ENCODE results near the gene ANKS4B. TPM values are rescaled to one million over a fixed set of nuclear protein-coding genes. Genes with fewer than 3 reads are reported as not detected.

Gene ANKS4B
- total and polyA plus RNA-seq, 2 experiments from 2014 or later, result not detected

- peaks cover 8% of the 10 kb centered on the region; the same call in 1 of the 2 replicates for H3K36me3 ChIP-seq (ENCODE audit: low read depth)
- TF ChIP-seq EZH2phosphoT487 (IDR thresholded peaks at IDR 0.05; ENCODE audit: insufficient read depth, low read depth), result no peak
- no peak for TF ChIP-seq EZH2 (IDR thresholded peaks at IDR 0.05; ENCODE audit: insufficient read depth, poor library complexity, severe bottlenecking)
- no peaks in the 10 kb centered on the region for H3K9me3 ChIP-seq (ENCODE audit: low read depth)
- H2AFZ ChIP-seq, result no peak overlapping the region
- no peak overlapping the region for H3K4me2 ChIP-seq (ENCODE audit: unreplicated experiment)
- H3K9ac ChIP-seq, result no peak overlapping the region
- no peaks in the 10 kb centered on the region for H3F3A ChIP-seq (ENCODE audit: insufficient read depth)
- WGBS, 2 experiments (ENCODE audit: low coverage in 1 of 2, low lambda C conversion rate in 2 of 2, missing lambda C conversion rate in 2 of 2), result 79 to 86% methylated on average over 4 of the region's 4 CpGs
- in situ Hi-C loops (cut with MboI), result loop anchor here (10.0 to 25.0 kb wide), 2 partner anchors 108 to 1126 kb away; no protein-coding TSS in a partner anchor
- H3K27me3 ChIP-seq (replicated peaks; ENCODE audit: insufficient read depth), result no peaks in the 10 kb centered on the region
- no peak for DNase-seq
- H3K79me2 ChIP-seq (ENCODE audit: insufficient read depth), result no peaks in the 10 kb centered on the region
- no peak overlapping the region for H3K27ac ChIP-seq
- H4K20me1 ChIP-seq (ENCODE audit: insufficient read depth), result no peaks in the 10 kb centered on the region
- H3K4me1 ChIP-seq (ENCODE audit: insufficient read depth), result peaks cover 4% of the 10 kb centered on the region
- H3K4me3 ChIP-seq, result no peak overlapping the region
- H3K9me2 ChIP-seq (ENCODE audit: insufficient read depth), result no peaks in the 10 kb centered on the region
Measured at GRCh38 chr16:21186326-21186691, 47.2 kb upstream of the ANKS4B start.

- no peak for DNase-seq
- H3K9ac ChIP-seq, result no peak overlapping the region
- H3F3A ChIP-seq (ENCODE audit: insufficient read depth), result peaks cover 2% of the 10 kb centered on the region; the same call in 1 of the 2 replicates
- H3K27me3 ChIP-seq (replicated peaks; ENCODE audit: insufficient read depth), result 0 out of 2 replicates have a peak, but pooled peaks cover 7% of the 10 kb centered on the region
- H3K4me1 ChIP-seq (ENCODE audit: insufficient read depth), result peaks cover 4% of the 10 kb centered on the region
- no peaks in the 10 kb centered on the region for H3K36me3 ChIP-seq (ENCODE audit: low read depth)
- in situ Hi-C loops (cut with MboI), result loop anchor here (10.0 to 25.0 kb wide), 2 partner anchors 105 to 1123 kb away; no protein-coding TSS in a partner anchor
- no peak overlapping the region for H3K4me3 ChIP-seq
- H2AFZ ChIP-seq, result no peak overlapping the region
- H3K27ac ChIP-seq, result no peak overlapping the region
- WGBS, 2 experiments (ENCODE audit: low coverage in 1 of 2, low lambda C conversion rate in 2 of 2, missing lambda C conversion rate in 2 of 2), result 56 to 73% methylated on average over 5 of the region's 5 CpGs
- H4K20me1 ChIP-seq (ENCODE audit: insufficient read depth), result no peaks in the 10 kb centered on the region
- H3K9me2 ChIP-seq (ENCODE audit: insufficient read depth), result no peaks in the 10 kb centered on the region
- no peak for TF ChIP-seq EZH2phosphoT487 (IDR thresholded peaks at IDR 0.05; ENCODE audit: insufficient read depth, low read depth)
- no peak for TF ChIP-seq EZH2 (IDR thresholded peaks at IDR 0.05; ENCODE audit: insufficient read depth, poor library complexity, severe bottlenecking)
- H3K4me2 ChIP-seq (ENCODE audit: unreplicated experiment), result no peak overlapping the region
- no peaks in the 10 kb centered on the region for H3K79me2 ChIP-seq (ENCODE audit: insufficient read depth)
- H3K9me3 ChIP-seq (ENCODE audit: low read depth), result no peaks in the 10 kb centered on the region
Measured at GRCh38 chr16:21189311-21189710, 44.2 kb upstream of the ANKS4B start.

GRCh38 chr16:21190013-21190412, 43.5 kb upstream of the ANKS4B start:
- H3F3A ChIP-seq (ENCODE audit: insufficient read depth), result peaks cover 9% of the 10 kb centered on the region
- H3K27ac ChIP-seq, result no peak overlapping the region
- H3K36me3 ChIP-seq (ENCODE audit: low read depth), result no peaks in the 10 kb centered on the region
- H2AFZ ChIP-seq, result no peak overlapping the region
- DNase-seq, result no peak
- no peaks in the 10 kb centered on the region for H3K9me2 ChIP-seq (ENCODE audit: insufficient read depth)
- WGBS, 2 experiments (ENCODE audit: low coverage in 1 of 2, low lambda C conversion rate in 2 of 2, missing lambda C conversion rate in 2 of 2), result 88 to 89% methylated on average over 4 of the region's 4 CpGs
- no peaks in the 10 kb centered on the region for H3K79me2 ChIP-seq (ENCODE audit: insufficient read depth)
- H3K4me3 ChIP-seq, result no peak overlapping the region
- no peak overlapping the region for H3K4me2 ChIP-seq (ENCODE audit: unreplicated experiment)
- no peaks in the 10 kb centered on the region for H4K20me1 ChIP-seq (ENCODE audit: insufficient read depth)
- H3K9ac ChIP-seq, result no peak overlapping the region
- 0 out of 2 replicates have a peak, but pooled peaks cover 7% of the 10 kb centered on the region for H3K27me3 ChIP-seq (replicated peaks; ENCODE audit: insufficient read depth)
- H3K9me3 ChIP-seq (ENCODE audit: low read depth), result no peaks in the 10 kb centered on the region
- TF ChIP-seq EZH2phosphoT487 (IDR thresholded peaks at IDR 0.05; ENCODE audit: insufficient read depth, low read depth), result no peak
- no peak for TF ChIP-seq EZH2 (IDR thresholded peaks at IDR 0.05; ENCODE audit: insufficient read depth, poor library complexity, severe bottlenecking)
- peaks cover 10% of the 10 kb centered on the region for H3K4me1 ChIP-seq (ENCODE audit: insufficient read depth)
- in situ Hi-C loops (cut with MboI), result loop anchor here (25.0 kb wide), 1 partner anchor 1122 kb away; no protein-coding TSS in a partner anchor

GRCh38 chr16:21190599-21190998, 42.9 kb upstream of the ANKS4B start:
- DNase-seq, result peak; percentile 45
- Histone ChIP-seq H3K4me2 (ENCODE audit: unreplicated experiment) (no peak overlapping the region), H3K4me3 (no peak overlapping the region), H3F3A (ENCODE audit: insufficient read depth) (peaks cover 15% of the 10 kb centered on the region), H3K9me2 (ENCODE audit: insufficient read depth) (no peaks in the 10 kb centered on the region), H2AFZ (no peak overlapping the region), H3K9me3 (ENCODE audit: low read depth) (no peaks in the 10 kb centered on the region), H3K9ac (no peak overlapping the region), H3K36me3 (ENCODE audit: low read depth) (no peaks in the 10 kb centered on the region), H3K27me3 (replicated peaks; ENCODE audit: insufficient read depth) (0 out of 2 replicates have a peak, but pooled peaks cover 7% of the 10 kb centered on the region), H3K4me1 (ENCODE audit: insufficient read depth) (peaks cover 13% of the 10 kb centered on the region), H4K20me1 (ENCODE audit: insufficient read depth) (no peaks in the 10 kb centered on the region), H3K79me2 (ENCODE audit: insufficient read depth) (no peaks in the 10 kb centered on the region), H3K27ac (no peak overlapping the region)
- in situ Hi-C loops (cut with MboI), result loop anchor here (25.0 kb wide), 1 partner anchor 1122 kb away; no protein-coding TSS in a partner anchor
- TF ChIP-seq EZH2phosphoT487 (IDR thresholded peaks at IDR 0.05; ENCODE audit: insufficient read depth, low read depth) (no peak), EZH2 (IDR thresholded peaks at IDR 0.05; ENCODE audit: insufficient read depth, poor library complexity, severe bottlenecking) (no peak)
